ENCODE results near the gene SLC27A2.
"Not testable (repeated sequence)": the region's sequence is repeated elsewhere in the genome, so short reads cannot be mapped to it uniquely, and the experiment has no call there.

DNA sequence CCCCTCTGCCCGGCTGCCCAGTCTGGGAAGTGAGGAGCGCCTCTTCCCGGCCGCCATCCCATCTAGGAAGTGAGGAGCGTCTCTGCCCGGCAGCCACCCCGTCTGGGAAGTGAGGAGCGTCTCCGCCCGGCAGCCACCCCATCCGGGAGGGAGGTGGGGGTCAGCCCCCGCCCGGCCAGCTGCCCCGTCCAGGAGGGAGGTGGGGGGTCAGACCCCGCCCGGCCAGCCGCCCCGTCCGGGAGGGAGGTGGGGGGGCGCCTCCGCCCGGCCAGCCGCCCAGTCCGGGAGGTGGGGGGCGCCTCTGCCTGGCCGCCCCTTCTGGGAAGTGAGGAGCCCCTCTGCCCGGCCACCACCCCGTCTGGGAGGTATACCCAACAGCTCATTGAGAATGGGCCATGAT lies 23.8 kb upstream of the SLC27A2 start:
- TF ChIP-seq POLR2A (IDR thresholded peaks at IDR 0.05; ENCODE audit: low read depth, low read length); POLR2AphosphoS5 (IDR thresholded peaks at IDR 0.05; ENCODE audit: low read depth, low read length); TAF1 (IDR thresholded peaks at IDR 0.05; ENCODE audit: borderline replicate concordance, low read depth, low read length): not testable (repeated sequence)

Measured in GM12892 (cell line).